ENCODE data around the gene LY6G6C.
A peak's percentile ranks its signal among the peaks of the same experiment; 100 is the strongest.

LY6G6C gene

DNA sequence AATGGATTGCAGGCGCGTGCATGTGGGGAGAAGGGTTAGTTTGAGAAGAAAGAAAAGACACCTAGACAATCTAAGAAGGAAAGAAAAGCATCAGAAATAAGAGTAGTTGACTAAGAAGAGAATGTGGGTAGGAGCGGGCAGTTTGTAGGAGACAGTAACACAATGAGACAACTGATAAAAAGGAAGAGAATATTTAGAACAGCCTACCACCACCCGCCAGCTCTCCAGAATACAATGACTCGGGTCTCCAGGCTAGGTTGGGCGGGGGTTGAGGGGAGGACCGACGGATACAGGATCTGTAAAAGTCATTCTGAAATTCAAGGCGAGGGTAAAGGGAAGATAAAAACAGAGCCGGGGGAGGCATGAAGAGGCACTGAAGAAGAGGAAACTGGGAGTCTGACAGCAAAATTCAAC, 19.1 kb downstream of the LY6G6C start:
- H3K27ac ChIP-seq = peak overlapping the region; percentile 84
- TF ChIP-seq, protein P1, sequence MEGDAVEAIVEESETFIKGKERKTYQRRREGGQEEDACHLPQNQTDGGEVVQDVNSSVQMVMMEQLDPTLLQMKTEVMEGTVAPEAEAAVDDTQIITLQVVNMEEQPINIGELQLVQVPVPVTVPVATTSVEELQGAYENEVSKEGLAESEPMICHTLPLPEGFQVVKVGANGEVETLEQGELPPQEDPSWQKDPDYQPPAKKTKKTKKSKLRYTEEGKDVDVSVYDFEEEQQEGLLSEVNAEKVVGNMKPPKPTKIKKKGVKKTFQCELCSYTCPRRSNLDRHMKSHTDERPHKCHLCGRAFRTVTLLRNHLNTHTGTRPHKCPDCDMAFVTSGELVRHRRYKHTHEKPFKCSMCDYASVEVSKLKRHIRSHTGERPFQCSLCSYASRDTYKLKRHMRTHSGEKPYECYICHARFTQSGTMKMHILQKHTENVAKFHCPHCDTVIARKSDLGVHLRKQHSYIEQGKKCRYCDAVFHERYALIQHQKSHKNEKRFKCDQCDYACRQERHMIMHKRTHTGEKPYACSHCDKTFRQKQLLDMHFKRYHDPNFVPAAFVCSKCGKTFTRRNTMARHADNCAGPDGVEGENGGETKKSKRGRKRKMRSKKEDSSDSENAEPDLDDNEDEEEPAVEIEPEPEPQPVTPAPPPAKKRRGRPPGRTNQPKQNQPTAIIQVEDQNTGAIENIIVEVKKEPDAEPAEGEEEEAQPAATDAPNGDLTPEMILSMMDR (IDR thresholded peaks at IDR 0.05; ENCODE audit: low read depth, low read length, missing control alignments) = no peak
- DNase-seq = peak; percentile 13
- H3K27me3 ChIP-seq (replicated peaks) = no peaks in the 10 kb centered on the region
- in situ Hi-C loops (cut with HindIII; ENCODE audit: low pct_ligation_motif_present, low sequenced_read_pairs) = no loop called here
- H3K36me3 ChIP-seq (replicated peaks) = peaks cover 7% of the 10 kb centered on the region
- peak overlapping the region; percentile 92 for H3K4me3 ChIP-seq (ENCODE audit: low read depth, low read length)

DNA sequence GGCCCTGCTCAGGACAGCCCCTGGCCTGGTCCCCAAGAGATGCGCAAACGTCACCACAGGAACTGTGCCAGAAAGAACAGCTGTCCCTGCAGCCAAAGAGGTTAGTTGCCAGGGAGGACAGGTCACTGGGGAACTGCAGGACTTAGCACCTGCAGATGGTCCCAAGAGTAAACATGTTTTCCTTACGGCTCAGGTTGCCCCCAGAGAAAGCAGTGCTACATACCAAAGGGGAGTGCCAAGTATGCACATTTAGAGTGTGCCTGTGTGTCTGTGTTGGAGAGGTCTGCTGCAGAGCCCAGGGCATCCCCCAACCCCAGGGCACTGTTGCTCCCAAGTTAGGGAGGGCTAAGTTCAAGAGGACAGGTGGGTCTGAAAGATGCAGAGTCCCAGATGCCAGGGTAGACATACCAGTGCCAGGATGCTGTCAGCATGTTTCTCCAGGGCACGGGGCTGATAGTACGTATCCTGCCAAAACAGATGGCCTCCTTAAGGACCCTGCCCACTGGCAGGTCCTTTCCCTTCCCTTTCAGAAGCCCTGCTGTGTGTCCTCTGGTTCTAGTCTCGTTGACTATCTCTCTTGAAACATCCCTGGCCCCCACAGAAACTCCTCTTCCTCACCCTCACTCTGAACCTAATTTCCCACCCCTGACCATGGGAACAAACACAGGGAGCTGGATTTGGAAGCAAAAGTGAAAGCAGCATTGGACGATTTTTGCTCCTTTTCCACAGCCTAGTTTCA, 19.7 kb downstream of the LY6G6C start:
- peak overlapping the region; percentile 92 for H3K4me3 ChIP-seq (ENCODE audit: low read depth, low read length)
- no peak overlapping the region for H3K27ac ChIP-seq
- in situ Hi-C loops (cut with HindIII; ENCODE audit: low pct_ligation_motif_present, low sequenced_read_pairs) = no loop called here
- H3K27me3 ChIP-seq (replicated peaks) = no peaks in the 10 kb centered on the region
- peak; percentile 19 for DNase-seq
- TF ChIP-seq, protein P1 (IDR thresholded peaks at IDR 0.05; ENCODE audit: low read depth, low read length, missing control alignments) = no peak
- peaks cover 7% of the 10 kb centered on the region for H3K36me3 ChIP-seq (replicated peaks)

DNA sequence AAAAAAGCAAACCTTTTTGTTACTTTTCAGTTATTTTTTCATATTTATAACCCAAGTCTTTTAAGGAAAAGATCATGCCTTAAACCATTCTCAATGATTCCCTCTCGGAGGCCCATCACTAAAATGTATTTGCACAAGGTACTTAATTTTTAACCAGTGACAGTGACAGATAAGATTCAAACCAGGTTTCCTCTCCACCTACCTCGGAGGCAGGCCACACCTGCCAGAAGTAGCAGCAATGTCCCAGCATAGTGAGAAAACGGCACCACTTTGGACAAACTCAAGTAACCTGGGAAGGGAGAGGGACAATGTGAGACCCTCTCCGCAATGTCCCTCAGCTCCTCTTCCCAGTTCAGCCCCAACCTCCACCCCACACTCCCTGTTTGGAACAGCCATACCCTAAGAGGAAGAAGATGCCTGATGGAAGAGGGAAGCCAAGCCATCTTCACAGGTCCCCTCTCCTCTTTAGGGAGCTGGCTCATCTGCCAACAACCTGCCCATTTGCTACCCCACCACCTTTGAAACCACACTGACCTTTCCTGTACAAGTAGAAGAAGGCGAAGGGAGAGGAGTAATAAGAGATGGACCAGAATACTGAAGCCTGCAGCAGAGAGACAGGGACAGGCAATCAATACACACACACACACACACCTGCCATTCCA, 20.7 kb downstream of the LY6G6C start:
- Histone ChIP-seq H3K27me3 (replicated peaks) (no peaks in the 10 kb centered on the region), H3K27ac (no peak overlapping the region), H3K36me3 (replicated peaks) (peaks cover 7% of the 10 kb centered on the region), H3K4me3 (ENCODE audit: low read depth, low read length) (no peak overlapping the region)
- TF ChIP-seq, protein P1 (IDR thresholded peaks at IDR 0.05; ENCODE audit: low read depth, low read length, missing control alignments) = no peak
- DNase-seq = no peak
- in situ Hi-C loops (cut with HindIII; ENCODE audit: low pct_ligation_motif_present, low sequenced_read_pairs) = no loop called here

DNA sequence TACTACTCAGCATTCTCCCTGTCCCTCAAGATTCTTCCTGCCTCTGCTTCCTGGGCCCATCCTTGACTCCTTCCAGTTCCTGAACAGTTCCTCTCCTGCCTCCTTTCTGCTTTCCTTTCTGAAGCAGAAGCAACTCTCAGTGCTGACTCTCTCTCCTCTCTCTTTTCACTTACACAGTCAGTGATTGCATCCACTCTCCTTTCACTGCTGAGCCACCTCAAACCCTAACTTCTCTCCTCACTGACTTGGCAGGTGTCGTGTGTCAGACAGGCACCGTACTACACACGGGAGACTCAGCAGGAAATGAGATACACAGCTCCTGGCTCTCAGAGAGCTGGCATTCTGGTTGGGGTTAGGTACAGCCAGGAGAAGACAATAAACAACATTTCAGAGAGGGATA, 24.0 kb downstream of the LY6G6C start:
- Histone ChIP-seq H3K36me3 (replicated peaks) (peaks cover 24% of the 10 kb centered on the region), H3K4me3 (ENCODE audit: low read depth, low read length) (no peak overlapping the region), H3K27me3 (replicated peaks) (no peaks in the 10 kb centered on the region), H3K27ac (no peak overlapping the region)
- in situ Hi-C loops (cut with HindIII; ENCODE audit: low pct_ligation_motif_present, low sequenced_read_pairs) = no loop called here
- DNase-seq = no peak
- TF ChIP-seq, protein P1 (IDR thresholded peaks at IDR 0.05; ENCODE audit: low read depth, low read length, missing control alignments) = no peak

DNA sequence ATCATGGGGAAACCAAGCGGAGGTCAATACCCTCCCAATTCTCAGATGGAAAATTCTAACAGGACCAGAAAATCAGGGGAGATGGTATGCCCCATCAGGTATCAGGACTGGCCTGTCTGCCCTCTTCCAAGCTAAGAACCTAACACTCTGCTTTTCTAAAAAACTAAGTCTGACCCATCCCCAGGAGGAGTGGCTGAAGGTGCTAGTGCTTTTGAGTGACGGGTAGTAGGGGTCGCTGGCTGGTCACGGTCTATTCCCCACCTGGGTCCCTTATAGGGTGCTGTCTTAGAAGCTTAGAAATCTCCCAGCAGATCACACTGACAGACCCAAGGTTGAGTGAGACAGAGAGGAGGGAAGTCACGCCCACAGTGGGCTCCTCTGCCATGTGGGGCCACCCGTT, 28.0 kb downstream of the LY6G6C start:
- in situ Hi-C loops (cut with HindIII; ENCODE audit: low pct_ligation_motif_present, low sequenced_read_pairs) = no loop called here

More for the DNA sequence above, 28.0 kb downstream of the LY6G6C start:
- Histone ChIP-seq H3K27ac (no peak overlapping the region), H3K4me3 (ENCODE audit: low read depth, low read length) (no peak overlapping the region), H3K27me3 (replicated peaks) (no peaks in the 10 kb centered on the region), H3K36me3 (replicated peaks) (peaks cover 53% of the 10 kb centered on the region)
- TF ChIP-seq, protein P1 (IDR thresholded peaks at IDR 0.05; ENCODE audit: low read depth, low read length, missing control alignments) = no peak
- no peak for DNase-seq
